ENCODE data around the gene CHCHD6. TPM values are rescaled to one million over a fixed set of nuclear protein-coding genes. Genes with fewer than 3 reads are reported as not detected.

CHCHD6 gene
- total RNA-seq, 2 donors from 2014 or later, result 9.3 to 13.2 TPM

DNA sequence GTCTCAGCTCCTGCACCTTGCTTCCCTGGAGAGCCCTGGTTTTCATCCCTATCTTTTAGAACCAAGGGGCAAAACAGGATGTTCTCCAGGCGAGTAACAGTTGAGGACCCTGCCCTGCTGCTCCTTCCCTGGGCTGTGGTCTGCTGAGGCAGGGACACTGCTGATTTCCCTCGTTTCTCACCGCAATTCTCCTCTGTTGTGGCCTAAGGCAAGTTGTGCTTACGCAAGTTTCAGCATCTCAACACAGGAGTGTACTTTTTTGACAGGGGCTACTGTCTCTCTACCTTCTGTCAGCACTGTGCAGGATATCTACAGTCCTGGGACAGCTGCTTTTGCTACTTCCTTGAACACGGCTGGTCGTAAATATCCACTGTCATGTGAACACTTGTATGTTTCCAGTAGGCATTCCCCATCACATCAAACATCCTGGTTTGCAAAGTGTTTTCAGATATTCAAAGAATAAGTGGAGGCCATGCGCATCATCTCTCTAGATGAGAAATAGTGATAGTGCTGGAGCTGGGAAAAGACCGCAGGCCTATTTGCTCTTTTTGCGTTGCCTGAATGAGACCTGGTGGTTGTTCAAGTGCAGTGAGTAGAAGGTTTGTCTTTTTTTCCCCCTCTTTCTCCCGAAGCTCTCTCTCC, 168.8 kb downstream of the CHCHD6 start:
- no peak for DNase-seq
- TF ChIP-seq, protein P1, sequence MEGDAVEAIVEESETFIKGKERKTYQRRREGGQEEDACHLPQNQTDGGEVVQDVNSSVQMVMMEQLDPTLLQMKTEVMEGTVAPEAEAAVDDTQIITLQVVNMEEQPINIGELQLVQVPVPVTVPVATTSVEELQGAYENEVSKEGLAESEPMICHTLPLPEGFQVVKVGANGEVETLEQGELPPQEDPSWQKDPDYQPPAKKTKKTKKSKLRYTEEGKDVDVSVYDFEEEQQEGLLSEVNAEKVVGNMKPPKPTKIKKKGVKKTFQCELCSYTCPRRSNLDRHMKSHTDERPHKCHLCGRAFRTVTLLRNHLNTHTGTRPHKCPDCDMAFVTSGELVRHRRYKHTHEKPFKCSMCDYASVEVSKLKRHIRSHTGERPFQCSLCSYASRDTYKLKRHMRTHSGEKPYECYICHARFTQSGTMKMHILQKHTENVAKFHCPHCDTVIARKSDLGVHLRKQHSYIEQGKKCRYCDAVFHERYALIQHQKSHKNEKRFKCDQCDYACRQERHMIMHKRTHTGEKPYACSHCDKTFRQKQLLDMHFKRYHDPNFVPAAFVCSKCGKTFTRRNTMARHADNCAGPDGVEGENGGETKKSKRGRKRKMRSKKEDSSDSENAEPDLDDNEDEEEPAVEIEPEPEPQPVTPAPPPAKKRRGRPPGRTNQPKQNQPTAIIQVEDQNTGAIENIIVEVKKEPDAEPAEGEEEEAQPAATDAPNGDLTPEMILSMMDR (IDR thresholded peaks at IDR 0.05), result no peak
- no peak overlapping the region for H3K9ac ChIP-seq (ENCODE audit: low read depth in 2 of 2, low read length in 2 of 2)
- intact Hi-C loops (cut with DNase I), result no loop called here
- no peaks in the 10 kb centered on the region for H3K27me3 ChIP-seq
- H3K9me3 ChIP-seq, result no peaks in the 10 kb centered on the region
- H3K36me3 ChIP-seq, result no peaks in the 10 kb centered on the region
- H3K4me1 ChIP-seq, result no peaks in the 10 kb centered on the region
- H3K4me3 ChIP-seq, result no peak overlapping the region
- H3K27ac ChIP-seq, result no peak overlapping the region

DNA sequence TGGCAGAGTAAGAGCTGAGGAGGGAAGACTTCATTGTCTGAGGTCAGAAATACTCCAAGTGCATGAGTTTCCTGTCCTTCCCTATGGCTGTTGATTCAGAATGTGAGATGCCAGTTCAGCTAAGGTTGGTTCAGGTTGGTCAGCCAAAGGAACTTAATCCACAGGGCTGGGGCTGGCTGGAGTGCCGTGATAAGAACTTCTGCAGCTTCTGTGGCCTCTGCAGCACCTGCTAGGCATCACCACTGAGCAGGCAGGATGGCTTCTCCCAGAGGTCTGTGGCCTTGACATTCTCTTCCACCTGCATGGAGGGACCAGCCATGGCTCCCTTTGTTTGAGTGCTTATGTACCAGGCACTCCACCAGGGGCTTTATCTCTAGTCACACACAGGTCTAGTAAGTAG, 169.4 kb downstream of the CHCHD6 start:
- Histone ChIP-seq H3K27ac (no peak overlapping the region), H3K9ac (ENCODE audit: low read depth in 2 of 2, low read length in 2 of 2) (no peak overlapping the region), H3K27me3 (no peaks in the 10 kb centered on the region), H3K9me3 (no peaks in the 10 kb centered on the region), H3K4me3 (no peak overlapping the region), H3K4me1 (no peaks in the 10 kb centered on the region), H3K36me3 (no peaks in the 10 kb centered on the region)
- intact Hi-C loops (cut with DNase I), result no loop called here
- no peak for DNase-seq
- TF ChIP-seq, protein P1 (IDR thresholded peaks at IDR 0.05), result no peak

DNA sequence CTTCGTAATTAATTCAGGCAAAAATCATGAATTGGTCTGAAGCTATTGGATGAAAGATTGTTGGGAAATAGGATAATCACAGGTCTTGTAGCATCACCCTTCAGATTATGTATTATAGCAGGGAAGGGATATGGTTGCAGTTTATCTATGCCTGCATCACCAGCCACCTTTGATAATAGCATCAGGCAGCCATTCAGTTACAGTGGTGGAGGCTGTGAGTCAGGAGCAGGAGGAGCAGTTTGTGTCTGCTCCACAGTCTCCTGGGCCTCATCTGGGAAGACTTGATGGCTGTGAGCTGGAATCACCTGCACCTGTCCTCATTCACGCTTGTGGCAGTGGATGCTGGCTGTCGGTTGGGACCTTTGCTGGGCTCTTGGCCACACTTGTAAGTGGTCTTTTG, 174.6 kb downstream of the CHCHD6 start:
- no peak overlapping the region for H3K9ac ChIP-seq (ENCODE audit: low read depth in 2 of 2, low read length in 2 of 2)
- DNase-seq, result no peak
- TF ChIP-seq, protein P1 (IDR thresholded peaks at IDR 0.05), result no peak
- H3K4me1 ChIP-seq, result no peaks in the 10 kb centered on the region
- no peaks in the 10 kb centered on the region for H3K27me3 ChIP-seq
- no peak overlapping the region for H3K27ac ChIP-seq
- no peaks in the 10 kb centered on the region for H3K9me3 ChIP-seq
- intact Hi-C loops (cut with DNase I), result no loop called here
- no peaks in the 10 kb centered on the region for H3K36me3 ChIP-seq
- H3K4me3 ChIP-seq, result no peak overlapping the region

DNA sequence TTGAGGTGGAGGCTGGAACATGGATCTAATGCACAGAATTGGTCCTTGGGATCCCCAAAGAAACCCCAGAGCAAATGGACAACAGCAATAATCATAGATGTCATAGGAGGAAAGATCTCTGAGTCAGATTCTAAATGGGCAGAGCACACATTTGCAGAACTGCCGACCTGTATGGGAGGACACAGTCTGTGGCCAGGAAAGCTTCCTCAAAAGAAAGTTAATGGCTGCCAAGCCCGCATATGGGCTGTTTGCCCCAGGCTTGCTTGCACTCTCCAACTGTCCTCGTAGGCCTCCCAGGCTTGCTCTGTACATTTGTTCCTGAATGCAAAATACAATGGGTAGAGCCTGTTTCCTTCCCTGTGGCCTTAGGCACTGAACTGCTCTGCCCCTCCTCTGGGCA, 176.9 kb downstream of the CHCHD6 start:
- Histone ChIP-seq H3K36me3 (no peaks in the 10 kb centered on the region), H3K27ac (no peak overlapping the region), H3K9me3 (no peaks in the 10 kb centered on the region), H3K4me1 (no peaks in the 10 kb centered on the region), H3K9ac (ENCODE audit: low read depth in 2 of 2, low read length in 2 of 2) (no peak overlapping the region), H3K4me3 (no peak overlapping the region), H3K27me3 (no peaks in the 10 kb centered on the region)
- no peak for DNase-seq
- TF ChIP-seq, protein P1 (IDR thresholded peaks at IDR 0.05), result no peak
- intact Hi-C loops (cut with DNase I), result no loop called here

DNA sequence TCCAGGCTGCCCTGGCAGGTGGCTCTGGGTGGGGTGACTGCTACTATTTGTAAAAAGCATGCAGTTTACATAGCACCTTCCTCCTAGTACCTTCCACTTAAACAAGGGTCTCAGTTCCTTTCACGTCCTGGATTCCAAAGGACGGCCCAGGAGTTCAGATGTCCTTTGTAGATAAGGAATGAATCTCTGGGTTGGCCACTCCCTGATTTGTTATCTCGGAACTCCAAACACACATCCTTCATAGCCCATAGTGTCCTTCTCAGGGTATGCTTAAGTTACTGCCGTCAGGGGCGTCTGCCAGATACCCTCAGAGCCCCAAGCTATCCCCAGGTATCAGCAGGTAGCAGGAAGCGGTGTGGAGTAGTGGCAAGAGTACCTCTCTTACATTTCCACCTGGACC, 177.8 kb downstream of the CHCHD6 start:
- no peaks in the 10 kb centered on the region for H3K4me1 ChIP-seq
- DNase-seq, result no peak
- no peaks in the 10 kb centered on the region for H3K27me3 ChIP-seq
- no peaks in the 10 kb centered on the region for H3K9me3 ChIP-seq
- no peak overlapping the region for H3K4me3 ChIP-seq
- TF ChIP-seq, protein P1 (IDR thresholded peaks at IDR 0.05), result no peak
- no peak overlapping the region for H3K9ac ChIP-seq (ENCODE audit: low read depth in 2 of 2, low read length in 2 of 2)
- intact Hi-C loops (cut with DNase I), result no loop called here
- no peak overlapping the region for H3K27ac ChIP-seq
- H3K36me3 ChIP-seq, result no peaks in the 10 kb centered on the region

All from colonic mucosa (tissue), 4 donors.